Measurements from ENCODE around the gene ANAPC15. TPM values are rescaled to one million over a fixed set of nuclear protein-coding genes. Genes with fewer than 3 reads are reported as not detected.

The ANAPC15 gene
- total and polyA plus RNA-seq, 2 of the 13 experiments (the other 11 are each of a cell fraction or from before 2014, with no cell fraction given) = 18.8 to 25.7 TPM

DNA sequence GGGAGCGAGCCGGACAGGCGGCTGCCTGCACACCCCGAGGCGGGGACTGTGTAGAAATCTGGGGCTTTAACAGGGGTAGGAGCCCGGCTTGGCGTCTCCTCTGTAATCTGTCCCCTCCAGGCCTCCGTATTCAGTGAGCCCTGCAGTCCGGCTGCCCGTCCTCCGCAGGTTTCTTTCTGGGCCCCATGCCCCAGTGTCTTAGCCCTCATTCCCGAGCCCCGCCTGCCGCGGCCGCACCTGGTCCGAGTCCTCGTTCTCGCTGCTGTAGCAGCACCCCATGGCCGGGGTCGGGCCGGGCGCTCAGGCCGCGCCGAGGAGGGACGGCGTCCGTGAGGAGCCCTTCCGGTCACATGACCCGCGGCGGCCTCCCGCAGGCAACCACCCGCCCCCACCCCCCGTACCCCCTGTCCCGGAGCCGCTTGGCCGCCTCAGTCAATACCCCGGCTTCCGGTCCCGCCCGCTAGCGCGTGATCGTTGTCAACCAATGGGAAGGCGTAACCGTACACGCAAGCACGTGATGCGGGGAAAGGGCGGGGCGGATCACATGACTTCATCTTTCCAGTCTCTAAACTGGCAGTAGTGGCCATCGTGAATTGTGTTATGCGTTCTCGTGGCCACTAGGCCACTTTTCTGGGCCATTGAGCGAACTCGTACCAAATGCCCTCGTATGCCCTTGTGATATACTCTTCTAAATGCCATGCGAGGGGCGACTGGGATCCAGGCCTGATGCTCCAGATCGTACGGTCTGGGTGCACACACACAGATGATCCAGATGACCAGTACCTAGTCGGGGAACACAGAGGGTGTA lies 9.3 kb downstream of the ANAPC15 start, which contains the start of gene LAMTOR1 (continued):
- TF ChIP-seq ZNF747 (CRISPR knock-in tag; IDR thresholded peaks at IDR 0.05; ENCODE audit: borderline replicate concordance) (no peak), PCBP1 (IDR thresholded peaks at IDR 0.05; ENCODE audit: borderline replicate concordance, low read depth, low read length) (no peak), HNRNPUL1 (IDR thresholded peaks at IDR 0.05; ENCODE audit: low read depth, low read length) (no peak), NR2F2 (IDR thresholded peaks at IDR 0.05; ENCODE audit: borderline replicate concordance, low read depth) (no peak), ZNF562 (CRISPR knock-in tag; IDR thresholded peaks at IDR 0.05; ENCODE audit: borderline replicate concordance) (no peak), HDAC1 (CRISPR knock-in tag; IDR thresholded peaks at IDR 0.05) (peak; percentile 61), FOXO1 (CRISPR knock-in tag; IDR thresholded peaks at IDR 0.05) (0 out of 2 replicates have a peak, but pooled peaks have one; percentile 14), CBX1 (IDR thresholded peaks at IDR 0.05; ENCODE audit: low read depth) (peak; percentile 25), ZNF670 (CRISPR knock-in tag; IDR thresholded peaks at IDR 0.05; ENCODE audit: borderline replicate concordance) (peak; percentile 47; the same call in 1 of the 2 replicates), ZNF883 (CRISPR knock-in tag; IDR thresholded peaks at IDR 0.05; ENCODE audit: not compliant biosample characterization) (no peak), HOXA7 (CRISPR knock-in tag; IDR thresholded peaks at IDR 0.05) (no peak), MAFF (IDR thresholded peaks at IDR 0.05; ENCODE audit: low read depth, low read length) (no peak), ZBTB7A (CRISPR knock-in tag; IDR thresholded peaks at IDR 0.05) (no peak), ARNTL (CRISPR knock-in tag; IDR thresholded peaks at IDR 0.05) (no peak), HCFC1 (IDR thresholded peaks at IDR 0.05; ENCODE audit: low read depth, low read length) (peak; percentile 42; the same call in 1 of the 2 replicates), TBP (CRISPR knock-in tag; IDR thresholded peaks at IDR 0.05) (no peak)
- TF ChIP-seq, protein P1, sequence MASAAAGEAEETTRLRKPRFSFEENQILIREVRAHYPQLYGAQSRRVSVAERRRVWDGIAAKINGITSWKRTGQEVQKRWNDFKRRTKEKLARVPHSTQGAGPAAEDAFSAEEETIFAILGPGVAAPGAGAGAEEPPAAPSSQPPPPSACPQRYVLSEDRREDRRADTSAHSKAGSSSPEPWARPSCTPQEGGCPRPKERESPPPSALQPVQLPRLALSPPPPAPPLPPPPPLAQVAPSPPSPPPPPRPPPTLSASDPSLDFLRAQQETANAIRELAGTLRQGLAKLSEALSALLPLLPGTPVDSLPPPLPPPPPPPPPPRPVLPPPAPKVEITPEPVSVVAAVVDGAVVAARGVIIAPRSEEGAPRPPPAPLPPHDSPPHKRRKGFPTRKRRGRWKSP (CRISPR knock-in tag; IDR thresholded peaks at IDR 0.05) = peak; percentile 47; the same call in 1 of the 2 replicates
- TF ChIP-seq, protein P2, sequence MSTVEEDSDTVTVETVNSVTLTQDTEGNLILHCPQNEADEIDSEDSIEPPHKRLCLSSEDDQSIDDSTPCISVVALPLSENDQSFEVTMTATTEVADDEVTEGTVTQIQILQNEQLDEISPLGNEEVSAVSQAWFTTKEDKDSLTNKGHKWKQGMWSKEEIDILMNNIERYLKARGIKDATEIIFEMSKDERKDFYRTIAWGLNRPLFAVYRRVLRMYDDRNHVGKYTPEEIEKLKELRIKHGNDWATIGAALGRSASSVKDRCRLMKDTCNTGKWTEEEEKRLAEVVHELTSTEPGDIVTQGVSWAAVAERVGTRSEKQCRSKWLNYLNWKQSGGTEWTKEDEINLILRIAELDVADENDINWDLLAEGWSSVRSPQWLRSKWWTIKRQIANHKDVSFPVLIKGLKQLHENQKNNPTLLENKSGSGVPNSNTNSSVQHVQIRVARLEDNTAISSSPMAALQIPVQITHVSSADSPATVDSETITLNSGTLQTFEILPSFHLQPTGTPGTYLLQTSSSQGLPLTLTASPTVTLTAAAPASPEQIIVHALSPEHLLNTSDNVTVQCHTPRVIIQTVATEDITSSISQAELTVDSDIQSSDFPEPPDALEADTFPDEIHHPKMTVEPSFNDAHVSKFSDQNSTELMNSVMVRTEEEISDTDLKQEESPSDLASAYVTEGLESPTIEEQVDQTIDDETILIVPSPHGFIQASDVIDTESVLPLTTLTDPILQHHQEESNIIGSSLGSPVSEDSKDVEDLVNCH (CRISPR knock-in tag; IDR thresholded peaks at IDR 0.05) = no peak
- TF ChIP-seq, protein P3, sequence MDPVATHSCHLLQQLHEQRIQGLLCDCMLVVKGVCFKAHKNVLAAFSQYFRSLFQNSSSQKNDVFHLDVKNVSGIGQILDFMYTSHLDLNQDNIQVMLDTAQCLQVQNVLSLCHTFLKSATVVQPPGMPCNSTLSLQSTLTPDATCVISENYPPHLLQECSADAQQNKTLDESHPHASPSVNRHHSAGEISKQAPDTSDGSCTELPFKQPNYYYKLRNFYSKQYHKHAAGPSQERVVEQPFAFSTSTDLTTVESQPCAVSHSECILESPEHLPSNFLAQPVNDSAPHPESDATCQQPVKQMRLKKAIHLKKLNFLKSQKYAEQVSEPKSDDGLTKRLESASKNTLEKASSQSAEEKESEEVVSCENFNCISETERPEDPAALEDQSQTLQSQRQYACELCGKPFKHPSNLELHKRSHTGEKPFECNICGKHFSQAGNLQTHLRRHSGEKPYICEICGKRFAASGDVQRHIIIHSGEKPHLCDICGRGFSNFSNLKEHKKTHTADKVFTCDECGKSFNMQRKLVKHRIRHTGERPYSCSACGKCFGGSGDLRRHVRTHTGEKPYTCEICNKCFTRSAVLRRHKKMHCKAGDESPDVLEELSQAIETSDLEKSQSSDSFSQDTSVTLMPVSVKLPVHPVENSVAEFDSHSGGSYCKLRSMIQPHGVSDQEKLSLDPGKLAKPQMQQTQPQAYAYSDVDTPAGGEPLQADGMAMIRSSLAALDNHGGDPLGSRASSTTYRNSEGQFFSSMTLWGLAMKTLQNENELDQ (CRISPR knock-in tag; IDR thresholded peaks at IDR 0.05; ENCODE audit: borderline replicate concordance) = peak; percentile 23; the same call in 1 of the 2 replicates
- TF ChIP-seq, protein P4, sequence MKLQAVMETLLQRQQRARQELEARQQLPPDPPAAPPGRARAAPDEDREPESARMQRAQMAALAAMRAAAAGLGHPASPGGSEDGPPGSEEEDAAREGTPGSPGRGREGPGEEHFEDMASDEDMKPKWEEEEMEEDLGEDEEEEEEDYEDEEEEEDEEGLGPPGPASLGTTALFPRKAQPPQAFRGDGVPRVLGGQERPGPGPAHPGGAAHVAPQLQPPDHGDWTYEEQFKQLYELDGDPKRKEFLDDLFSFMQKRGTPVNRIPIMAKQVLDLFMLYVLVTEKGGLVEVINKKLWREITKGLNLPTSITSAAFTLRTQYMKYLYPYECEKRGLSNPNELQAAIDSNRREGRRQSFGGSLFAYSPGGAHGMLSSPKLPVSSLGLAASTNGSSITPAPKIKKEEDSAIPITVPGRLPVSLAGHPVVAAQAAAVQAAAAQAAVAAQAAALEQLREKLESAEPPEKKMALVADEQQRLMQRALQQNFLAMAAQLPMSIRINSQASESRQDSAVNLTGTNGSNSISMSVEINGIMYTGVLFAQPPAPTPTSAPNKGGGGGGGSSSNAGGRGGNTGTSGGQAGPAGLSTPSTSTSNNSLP (IDR thresholded peaks at IDR 0.05; ENCODE audit: low read depth, low read length) = no peak
- TF ChIP-seq, protein P5, sequence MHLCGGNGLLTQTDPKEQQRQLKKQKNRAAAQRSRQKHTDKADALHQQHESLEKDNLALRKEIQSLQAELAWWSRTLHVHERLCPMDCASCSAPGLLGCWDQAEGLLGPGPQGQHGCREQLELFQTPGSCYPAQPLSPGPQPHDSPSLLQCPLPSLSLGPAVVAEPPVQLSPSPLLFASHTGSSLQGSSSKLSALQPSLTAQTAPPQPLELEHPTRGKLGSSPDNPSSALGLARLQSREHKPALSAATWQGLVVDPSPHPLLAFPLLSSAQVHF (CRISPR knock-in tag; IDR thresholded peaks at IDR 0.05) = no peak; the same call in 1 of the 2 replicates
